HG02840 (cell line): ENCODE data around the gene HM13.
A peak's percentile ranks its signal among the peaks of the same experiment; 100 is the strongest.
"Not testable (repeated sequence)": the region's sequence is repeated elsewhere in the genome, so short reads cannot be mapped to it uniquely, and the experiment has no call there.

ENCODE experiments used
- ATAC-seq: cut with Tn5 transposase; IDR thresholded peaks from one replicate; pipeline ENCODE4 v1.9.1; 2021; ENCODE audit warnings: mild to moderate bottlenecking, moderate library complexity, moderate number of reproducible peaks; ENCODE audit not compliant: unreplicated experiment, low FRiP score

Gene HM13, protein sequence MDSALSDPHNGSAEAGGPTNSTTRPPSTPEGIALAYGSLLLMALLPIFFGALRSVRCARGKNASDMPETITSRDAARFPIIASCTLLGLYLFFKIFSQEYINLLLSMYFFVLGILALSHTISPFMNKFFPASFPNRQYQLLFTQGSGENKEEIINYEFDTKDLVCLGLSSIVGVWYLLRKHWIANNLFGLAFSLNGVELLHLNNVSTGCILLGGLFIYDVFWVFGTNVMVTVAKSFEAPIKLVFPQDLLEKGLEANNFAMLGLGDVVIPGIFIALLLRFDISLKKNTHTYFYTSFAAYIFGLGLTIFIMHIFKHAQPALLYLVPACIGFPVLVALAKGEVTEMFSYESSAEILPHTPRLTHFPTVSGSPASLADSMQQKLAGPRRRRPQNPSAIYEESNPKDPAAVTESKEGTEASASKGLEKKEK

DNA sequence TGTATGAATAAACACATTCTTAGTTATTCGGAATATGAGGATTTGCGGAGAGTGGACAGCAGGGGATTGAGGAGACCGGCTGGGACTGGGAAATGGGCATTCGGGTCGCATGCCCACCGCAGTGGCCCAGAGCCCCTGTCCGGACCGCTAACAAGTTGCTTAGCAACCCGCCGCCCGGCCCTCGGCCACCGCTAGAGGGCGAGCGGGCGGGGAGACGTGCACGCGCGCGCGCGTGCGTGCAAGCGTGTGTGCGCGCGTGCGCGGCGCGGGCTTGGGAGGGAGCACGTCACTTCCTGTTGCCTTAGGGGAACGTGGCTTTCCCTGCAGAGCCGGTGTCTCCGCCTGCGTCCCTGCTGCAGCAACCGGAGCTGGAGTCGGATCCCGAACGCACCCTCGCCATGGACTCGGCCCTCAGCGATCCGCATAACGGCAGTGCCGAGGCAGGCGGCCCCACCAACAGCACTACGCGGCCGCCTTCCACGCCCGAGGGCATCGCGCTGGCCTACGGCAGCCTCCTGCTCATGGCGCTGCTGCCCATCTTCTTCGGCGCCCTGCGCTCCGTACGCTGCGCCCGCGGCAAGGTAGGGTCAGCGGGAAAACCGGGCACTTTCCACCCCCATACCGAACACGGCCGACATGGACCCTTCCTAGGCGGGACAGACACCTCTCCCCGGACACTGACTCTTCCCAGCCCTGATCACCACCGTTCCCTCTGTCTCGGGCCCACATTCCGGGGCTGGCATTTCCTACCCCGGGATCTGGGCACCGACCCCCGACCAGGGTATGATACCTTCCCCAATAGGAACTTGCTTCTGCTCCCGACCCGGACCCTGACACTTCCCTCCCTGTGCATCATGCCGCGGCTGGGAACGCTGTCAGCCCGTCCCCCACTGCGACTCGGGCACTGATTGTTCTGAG, at the start of gene HM13:
TSS of gene HM13 (plus strand) at position 289 of the 918 bp plus-strand sequence. CDS start at position 399, 110 bp downstream.
- ATAC-seq, result peak; percentile 88

DNA sequence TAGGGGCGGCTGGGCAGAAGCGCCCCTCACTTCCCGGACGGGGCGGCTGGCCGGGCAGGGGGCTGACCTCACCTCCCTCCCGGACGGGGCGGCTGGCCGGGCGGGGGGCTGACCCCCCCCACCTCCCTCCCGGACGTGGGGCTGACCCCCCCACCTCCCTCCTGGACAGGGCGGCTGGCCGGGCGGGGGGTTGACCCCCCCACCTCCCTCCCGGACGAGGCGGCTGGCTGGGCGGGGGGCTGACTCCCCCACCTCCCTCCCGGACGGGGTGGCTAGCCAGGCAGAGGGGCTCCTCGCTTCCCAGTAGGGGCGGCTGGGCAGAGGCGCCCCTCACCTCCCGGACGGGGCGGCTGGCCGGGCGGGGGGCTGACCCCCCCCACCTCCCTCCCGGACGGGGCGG, 43.3 kb upstream of the HM13 start:
- not testable (repeated sequence) for ATAC-seq

DNA sequence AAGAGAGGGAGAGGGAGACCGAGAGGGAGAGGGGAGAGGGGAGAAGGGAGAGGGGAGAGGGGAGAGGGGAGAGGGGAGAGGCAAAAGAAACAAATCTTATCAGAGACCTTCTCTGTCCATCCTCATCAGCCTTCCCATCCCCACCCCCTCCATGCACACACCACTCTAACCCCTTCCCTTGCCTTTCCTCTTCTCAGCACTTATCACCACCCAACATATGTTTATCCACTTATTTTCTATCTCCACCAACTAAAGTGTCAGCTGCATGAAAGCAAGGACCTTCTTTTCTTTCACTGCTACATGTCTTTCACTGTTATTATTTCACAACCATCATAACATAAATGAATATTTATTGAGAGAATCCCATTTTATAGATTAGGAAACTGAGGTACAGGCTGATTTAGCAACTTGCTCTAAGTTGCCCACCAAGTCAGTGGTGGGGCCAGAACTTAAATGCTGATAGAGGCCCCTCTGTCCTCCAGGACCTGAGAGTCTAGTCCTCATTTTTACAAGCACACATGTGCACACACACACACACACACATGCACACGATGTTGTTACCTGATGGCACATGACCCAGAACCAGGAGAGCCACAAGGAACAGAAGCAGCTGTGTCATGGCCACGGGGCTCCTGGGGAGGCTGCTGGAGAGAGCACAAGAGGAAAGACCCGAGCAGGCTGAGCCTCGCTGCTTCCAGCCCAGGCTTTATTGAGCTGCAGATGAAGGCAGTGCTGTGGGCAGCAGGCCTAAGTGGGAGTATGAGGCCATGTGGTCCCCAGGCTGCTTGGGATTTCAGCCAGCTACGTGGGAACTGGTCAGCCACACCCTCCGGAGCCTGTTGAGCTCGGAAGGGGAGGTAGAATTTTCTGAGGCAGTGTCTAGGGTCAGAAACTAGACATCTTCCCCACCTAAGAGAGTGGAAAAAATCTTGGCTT, 41.6 kb upstream of the HM13 start:
- no peak for ATAC-seq

DNA sequence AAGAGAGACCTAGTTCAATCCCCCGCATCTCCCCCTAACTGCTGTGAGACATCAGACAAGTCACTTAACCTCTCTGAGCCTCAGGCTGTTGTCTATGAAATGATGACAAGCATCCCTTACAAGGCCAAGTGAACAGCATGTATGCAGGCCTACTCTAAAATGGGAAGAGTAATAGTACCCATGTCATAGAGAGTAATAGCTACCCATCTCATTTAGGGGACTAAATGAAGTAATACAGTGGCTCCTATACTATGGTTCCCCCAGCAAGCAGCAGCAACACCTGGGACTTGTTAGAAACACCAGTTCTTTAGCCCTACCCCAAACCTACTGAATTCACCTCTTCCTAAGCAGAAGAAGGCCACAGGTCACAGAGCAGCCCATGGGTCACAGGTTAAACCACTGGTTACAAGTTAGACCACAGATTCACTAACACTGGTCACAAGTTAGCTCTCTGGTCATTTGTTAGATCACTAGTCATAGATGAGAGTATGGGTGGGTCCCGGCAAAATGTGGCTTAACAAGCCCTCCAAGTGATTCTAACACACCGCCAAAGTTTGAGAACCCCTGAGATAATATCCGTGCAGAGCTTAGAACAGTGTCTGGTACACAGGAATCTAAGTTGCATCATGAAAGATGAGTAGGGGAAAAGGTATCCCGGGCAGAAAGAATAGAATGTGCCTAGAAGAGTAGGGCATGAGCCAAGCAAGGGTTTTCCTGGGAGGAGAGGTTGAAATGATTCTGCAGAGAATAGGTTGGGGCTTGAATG, 40.7 kb upstream of the HM13 start:
- no peak for ATAC-seq

DNA sequence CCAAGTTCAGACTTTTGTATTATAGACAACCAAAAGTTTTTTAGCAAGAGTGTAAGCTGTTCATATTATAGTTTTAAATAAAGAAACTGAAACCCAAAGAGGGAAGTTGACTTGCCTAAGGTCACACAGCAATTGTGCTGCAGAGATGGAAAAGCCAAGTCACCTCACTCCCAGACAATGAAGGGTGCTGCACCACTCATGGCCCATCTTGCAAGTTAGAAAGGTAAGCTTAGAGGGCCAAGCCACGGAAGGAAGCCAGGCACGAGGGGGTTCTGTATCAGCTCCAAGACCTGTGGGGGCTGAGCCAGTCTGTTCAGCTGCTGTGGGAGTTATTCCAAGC, 40.2 kb upstream of the HM13 start:
- ATAC-seq, result peak; percentile 64

DNA sequence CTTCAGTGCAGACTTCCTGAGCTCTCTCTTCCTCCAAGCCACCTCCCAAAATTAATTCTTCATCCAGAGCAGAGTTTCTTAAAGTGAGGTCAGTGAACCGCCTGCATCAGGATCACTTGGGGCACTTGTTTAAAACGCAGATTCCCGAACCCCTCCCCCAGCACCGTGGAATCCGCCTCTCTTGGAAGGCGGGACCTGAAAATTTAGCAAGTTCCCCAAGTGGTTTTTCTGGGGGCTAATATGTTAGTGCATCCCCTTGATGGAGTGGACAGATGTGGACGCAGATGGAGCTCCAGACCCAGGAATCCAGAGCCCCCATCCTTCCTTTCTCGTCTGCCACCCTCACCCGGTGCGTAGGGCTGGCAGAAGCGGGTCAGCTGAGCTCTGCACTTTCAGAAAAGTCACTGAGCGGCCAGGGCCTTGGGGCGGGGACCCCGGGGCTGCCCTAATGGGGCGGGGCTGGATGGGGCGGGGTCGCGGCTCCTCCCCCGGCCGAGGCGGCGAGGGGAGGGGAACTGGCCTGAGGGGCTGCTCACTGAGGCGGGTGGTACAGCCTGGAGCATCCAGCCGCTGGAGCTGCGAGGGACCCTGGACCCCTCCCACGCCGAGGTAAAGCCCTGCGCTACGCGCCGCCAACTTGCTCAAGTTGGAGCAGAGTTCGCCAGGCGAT, 39.3 kb upstream of the HM13 start, which contains the start of the genes DEFB124 and REM1:
TSS of gene DEFB124 (minus strand) at position 370 of the 670 bp plus-strand sequence. CDS start 2,114 bp downstream, outside the sequence.
TSS of gene REM1 (plus strand) at position 531 of the 670 bp plus-strand sequence. CDS start 1,158 bp downstream, outside the sequence.
- ATAC-seq, result no peak

DNA sequence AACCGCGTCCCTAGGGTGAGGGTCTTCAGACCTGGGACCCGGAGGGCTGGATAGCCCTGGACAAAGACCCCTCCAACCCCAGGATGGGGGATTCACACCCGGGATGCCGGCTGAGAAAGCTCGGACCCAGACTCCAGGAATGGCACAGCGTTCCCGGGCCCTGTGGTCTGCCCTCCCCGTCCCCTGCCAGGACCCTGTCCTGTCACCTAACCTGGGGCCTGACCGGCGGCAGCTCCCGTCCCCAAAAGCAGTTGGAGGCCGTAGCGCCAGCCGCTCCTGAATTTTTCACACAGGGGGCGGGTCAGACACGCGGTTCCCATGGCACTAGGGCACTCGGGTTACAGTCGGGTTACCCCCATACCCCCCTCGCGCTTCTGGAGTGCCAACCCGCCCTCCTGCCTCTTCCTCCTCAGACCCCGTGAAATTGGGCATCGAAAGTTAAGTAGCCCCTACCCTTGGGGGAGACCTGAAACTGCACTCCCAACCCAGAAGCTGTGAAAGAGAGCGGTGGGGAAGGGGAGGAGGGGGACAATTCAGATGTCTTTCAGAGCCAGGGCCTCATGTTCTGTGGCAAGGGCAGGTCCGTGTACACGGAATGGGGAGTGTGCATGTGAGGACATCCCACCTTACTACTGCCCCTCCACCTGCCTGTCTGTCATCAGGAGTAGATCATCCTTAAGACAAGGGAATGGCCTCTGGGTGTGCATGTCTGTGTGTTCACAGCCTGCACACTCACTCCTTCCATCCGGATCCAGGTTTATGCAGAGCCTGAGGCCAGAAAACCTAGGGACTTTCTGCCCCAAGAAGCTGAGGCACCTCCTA, 38.6 kb upstream of the HM13 start:
- no peak for ATAC-seq

DNA sequence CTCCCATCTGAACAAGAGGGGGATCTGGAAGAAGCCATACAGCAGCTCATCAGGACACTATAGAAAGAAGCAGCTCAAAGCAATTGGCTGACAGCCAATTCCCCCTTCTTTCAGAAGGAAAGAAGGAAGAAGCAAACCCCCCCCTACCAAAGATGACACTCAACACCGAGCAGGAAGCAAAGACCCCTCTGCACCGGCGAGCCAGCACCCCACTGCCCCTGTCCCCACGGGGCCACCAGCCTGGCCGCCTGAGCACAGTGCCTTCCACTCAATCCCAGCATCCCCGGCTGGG, 38.0 kb upstream of the HM13 start:
- no peak for ATAC-seq

DNA sequence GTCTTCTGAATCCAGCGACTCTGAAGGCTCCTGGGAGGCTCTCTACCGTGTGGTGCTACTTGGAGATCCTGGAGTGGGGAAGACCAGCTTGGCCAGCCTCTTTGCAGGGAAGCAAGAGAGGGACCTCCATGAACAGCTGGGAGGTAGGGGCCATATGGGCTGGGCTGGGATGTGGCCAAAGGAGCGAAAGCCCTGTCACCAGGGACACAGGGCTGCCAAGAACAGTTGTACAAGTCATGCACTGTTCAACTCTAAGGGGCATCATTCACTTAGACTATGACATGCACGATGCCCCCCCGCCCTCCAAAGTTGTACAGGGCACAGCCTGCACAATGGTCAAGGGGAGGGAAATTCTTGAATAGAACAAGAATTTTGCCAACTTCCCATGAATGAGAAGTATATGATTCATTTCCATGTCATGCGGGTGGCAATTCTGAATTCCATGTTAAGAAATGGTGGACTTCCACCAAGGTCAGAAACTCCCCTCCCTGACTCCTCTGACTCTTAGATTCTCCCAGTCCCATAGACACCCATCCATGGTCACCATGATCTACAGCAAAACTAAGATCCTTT, 37.5 kb upstream of the HM13 start:
- no peak for ATAC-seq

DNA sequence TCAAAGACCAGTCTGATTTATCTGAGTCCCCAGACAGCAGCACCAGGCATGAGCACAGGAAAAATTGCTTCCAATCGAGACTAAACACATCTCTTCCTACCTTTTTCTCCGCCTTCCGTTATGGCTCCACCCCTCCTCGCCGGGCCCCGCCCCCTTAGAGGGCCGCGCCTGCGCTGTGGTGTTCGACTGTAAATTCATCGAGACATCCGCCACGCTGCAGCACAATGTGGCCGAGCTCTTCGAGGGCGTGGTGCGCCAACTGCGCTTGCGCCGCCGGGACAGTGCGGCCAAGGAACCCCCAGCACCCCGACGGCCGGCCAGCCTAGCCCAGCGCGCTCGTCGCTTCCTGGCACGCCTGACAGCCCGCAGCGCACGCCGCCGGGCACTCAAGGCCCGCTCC, 30.2 kb upstream of the HM13 start:
- ATAC-seq, result no peak

DNA sequence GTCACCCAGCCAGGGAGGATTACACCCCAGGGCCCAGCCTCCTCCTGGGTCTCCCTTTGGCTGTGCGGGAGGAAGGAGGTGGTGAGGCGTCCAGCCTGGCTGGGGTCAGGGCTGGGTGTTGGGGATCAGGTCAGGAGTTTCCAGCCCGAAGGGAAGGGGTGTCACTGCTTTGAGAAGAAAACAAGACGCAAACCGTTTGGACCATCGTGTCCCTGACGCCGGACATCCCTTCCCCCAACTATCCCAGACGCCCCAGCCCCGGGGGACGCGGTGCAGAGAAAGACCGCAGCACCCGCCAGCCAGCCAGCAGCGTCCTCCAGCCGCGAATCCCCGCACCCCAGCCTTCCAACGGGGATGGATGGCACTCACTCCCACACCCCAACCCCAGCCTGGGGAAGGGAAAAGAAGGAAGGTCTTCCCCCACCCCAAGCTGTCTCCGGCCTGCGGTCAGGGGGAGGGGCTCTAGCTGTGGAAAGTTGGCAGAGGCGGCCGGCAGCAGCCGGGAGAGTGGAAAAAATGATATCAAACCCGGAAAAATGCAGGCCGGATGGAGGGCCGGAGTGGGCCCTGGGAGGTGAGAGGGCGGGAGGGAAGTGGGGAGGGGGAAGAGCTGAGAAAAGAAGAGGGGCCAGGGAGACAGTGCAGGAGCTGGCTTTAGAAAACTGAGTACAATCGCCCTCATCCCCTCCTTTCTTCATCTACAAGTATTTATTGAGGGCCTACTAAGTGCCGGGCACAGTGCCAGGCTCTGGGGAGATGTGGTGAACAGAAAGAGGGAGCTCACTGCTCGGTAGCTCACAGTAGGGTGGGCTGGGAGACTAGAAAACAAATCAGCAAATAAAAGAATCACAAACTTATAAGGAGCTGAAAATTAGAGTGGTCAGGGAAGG, 28.5 kb upstream of the HM13 start:
- no peak for ATAC-seq

DNA sequence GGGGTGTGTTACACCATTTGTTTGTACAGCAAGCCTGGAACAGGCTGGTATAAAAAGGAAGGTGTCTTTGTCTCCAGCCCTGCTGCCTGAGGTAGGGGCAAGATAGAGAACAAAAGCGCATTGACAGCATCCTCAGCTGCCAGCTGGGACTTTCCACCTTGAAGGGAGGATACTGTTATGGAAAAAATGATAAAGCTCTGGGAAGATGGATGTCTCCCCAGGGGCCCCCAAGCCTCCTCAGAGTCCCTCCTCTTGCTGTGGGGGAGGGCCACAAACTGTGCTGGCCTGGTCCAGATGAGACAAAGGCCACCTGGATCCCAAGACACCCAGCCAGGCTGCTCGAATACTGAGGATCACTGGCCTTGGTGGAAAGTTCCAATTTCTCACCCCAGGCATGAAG, 26.1 kb upstream of the HM13 start:
- ATAC-seq, result no peak

DNA sequence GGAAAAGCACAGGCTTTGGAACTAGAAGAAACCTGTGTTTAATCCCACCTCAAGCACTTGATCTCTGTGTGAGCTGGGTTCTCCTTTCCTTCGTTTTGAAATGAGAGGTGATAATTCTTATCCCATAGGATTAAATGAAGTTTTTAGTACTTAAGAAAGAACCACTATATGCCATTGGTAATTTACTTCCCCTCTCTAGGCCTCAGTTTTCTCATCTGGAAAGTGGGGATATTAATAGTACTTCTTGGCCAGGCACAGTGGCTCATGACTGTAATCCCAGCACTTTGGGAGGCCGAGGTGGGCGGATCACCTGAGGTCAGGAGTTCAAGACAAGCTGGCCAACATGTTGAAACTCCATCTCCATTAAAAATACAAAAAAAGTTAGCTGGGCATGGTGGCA, 25.1 kb upstream of the HM13 start:
- no peak for ATAC-seq

DNA sequence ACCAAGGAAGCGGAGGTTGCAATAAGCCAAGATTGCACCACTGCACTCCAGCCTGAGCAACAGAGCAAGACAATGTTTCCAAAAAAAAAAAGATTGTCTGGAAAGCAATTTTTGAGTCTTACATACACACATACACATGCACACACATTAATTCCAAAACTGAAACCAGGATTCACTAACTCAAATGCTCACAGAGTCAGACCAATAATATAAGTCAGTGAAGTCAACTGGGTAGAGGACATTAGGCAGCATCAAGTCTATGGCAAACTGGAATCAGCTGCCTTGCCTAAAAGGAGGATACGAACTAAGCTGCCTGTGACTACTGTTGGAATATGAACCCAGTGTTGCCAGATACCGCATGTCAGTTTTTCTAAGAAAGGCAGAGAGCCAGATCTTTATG, 23.5 kb upstream of the HM13 start:
- no peak for ATAC-seq

DNA sequence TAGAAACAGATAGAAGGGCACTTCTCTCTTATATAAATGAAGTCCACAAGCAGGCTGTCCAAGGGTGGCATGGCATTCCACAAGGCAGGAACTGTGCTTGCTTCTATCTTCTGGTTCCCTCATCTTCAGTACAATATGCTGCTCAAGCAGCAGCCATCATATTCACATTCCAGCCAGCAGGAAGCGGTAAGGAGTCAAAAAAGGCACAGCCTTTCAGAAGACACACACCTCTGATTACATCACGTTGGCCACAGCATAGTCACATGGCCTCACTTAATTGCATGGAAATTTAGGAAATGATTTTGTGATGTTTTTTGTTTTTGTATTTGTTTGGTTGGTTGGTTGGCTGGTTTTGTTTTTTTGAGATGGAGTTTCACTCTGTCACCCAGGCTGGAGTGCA, 20.1 kb upstream of the HM13 start:
- no peak for ATAC-seq

DNA sequence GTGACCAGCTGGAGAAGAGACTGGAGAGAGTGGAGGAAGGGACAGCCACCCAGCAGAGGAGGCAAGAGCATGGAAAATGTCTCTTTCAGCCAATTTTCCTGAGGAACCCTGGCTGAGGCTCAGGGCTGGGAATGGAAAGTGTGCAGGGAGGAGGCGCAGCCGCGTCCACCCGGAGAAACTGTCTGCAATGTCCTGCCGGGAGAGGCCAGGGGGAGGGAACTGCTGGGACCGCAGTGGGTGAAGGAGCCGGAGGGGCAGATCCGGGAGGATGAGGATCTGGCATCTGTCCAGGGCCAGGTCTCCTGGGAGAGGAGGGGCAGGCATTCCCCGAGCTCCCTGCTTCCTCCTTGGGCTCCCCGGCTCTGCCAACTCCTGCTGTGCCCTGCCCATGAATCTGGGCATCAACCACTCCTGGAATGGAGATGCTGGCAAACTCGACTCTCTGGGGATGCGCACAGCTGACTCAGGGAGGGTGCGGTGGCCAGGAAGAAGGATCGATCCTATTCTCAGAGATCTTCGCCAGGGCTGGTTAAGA, 17.4 kb upstream of the HM13 start:
- ATAC-seq, result no peak
